GM21447 (cell line): ENCODE data around the gene YTHDF2.
A peak's percentile ranks its signal among the peaks of the same experiment; 100 is the strongest.
"Not testable (repeated sequence)": the region's sequence is repeated elsewhere in the genome, so short reads cannot be mapped to it uniquely, and the experiment has no call there.

Experiments
- ATAC-seq: cut with Tn5 transposase; IDR thresholded peaks from one replicate; pipeline ENCODE4 v1.9.1; 2021; ENCODE audit not compliant: unreplicated experiment

YTHDF2 gene

GRCh38 chr1:28736450-28737306 lies at the start of gene YTHDF2:
Gene YTHDF2, plus strand, starts transcription at chr1:28736940. Its CDS starts 181 bp downstream, at chr1:28737121.
- ATAC-seq: peak; percentile 82

GRCh38 chr1:28691627-28692026 lies 45.1 kb upstream of the YTHDF2 start:
- ATAC-seq: not testable (repeated sequence)

GRCh38 chr1:28703629-28704028 lies 33.1 kb upstream of the YTHDF2 start:
- ATAC-seq: no peak

- ATAC-seq: no peak
Observed at GRCh38 chr1:28716336-28716735, 20.4 kb upstream of the YTHDF2 start.

- ATAC-seq: no peak
Observed at GRCh38 chr1:28718166-28718565, 18.6 kb upstream of the YTHDF2 start.

GRCh38 chr1:28718586-28719331 lies 18.0 kb upstream of the YTHDF2 start:
- no peak for ATAC-seq

- ATAC-seq: no peak
Observed at GRCh38 chr1:28719332-28719619, 17.5 kb upstream of the YTHDF2 start.

- no peak for ATAC-seq
Observed at GRCh38 chr1:28720376-28720775, 16.4 kb upstream of the YTHDF2 start.

- not testable (repeated sequence) for ATAC-seq
Observed at GRCh38 chr1:28721927-28722326, 14.8 kb upstream of the YTHDF2 start.

- ATAC-seq: not testable (repeated sequence)
Observed at GRCh38 chr1:28725365-28725764, 11.4 kb upstream of the YTHDF2 start.

GRCh38 chr1:28735961-28736449 lies 735 bp upstream of the YTHDF2 start:
- ATAC-seq: no peak

GRCh38 chr1:28737307-28738132 lies 780 bp downstream of the YTHDF2 start:
- ATAC-seq: peak; percentile 20

- ATAC-seq: no peak
Observed at GRCh38 chr1:28740118-28740517, 3.4 kb downstream of the YTHDF2 start.

GRCh38 chr1:28744184-28744583 lies 7.4 kb downstream of the YTHDF2 start:
- no peak for ATAC-seq

GRCh38 chr1:28745653-28746173 lies 9.0 kb downstream of the YTHDF2 start:
- no peak for ATAC-seq

- ATAC-seq: no peak
Observed at GRCh38 chr1:28750330-28750729, 13.6 kb downstream of the YTHDF2 start.

GRCh38 chr1:28750771-28751294 lies 14.1 kb downstream of the YTHDF2 start:
- ATAC-seq: not testable (repeated sequence)

- ATAC-seq: no peak
Observed at GRCh38 chr1:28751315-28752060, 14.7 kb downstream of the YTHDF2 start.

GRCh38 chr1:28755701-28756100 lies 19.0 kb downstream of the YTHDF2 start:
- no peak for ATAC-seq

GRCh38 chr1:28756846-28757245 lies 20.1 kb downstream of the YTHDF2 start:
- ATAC-seq: no peak
